ENCODE data around the gene TACR1.

TACR1 gene

GRCh38 chr2:75211266-75211770, 12.0 kb upstream of the TACR1 start:
- Mint-ChIP-seq H3K4me3 (no peak overlapping the region), H3K27ac (no peak overlapping the region), H3K27me3 (ENCODE audit: low read depth) (peaks cover 8% of the 10 kb centered on the region), H3K36me3 (ENCODE audit: low read depth) (no peaks in the 10 kb centered on the region), H3K9me3 (no peaks in the 10 kb centered on the region), H3K4me1 (ENCODE audit: low read depth) (peaks cover 3% of the 10 kb centered on the region)

- Mint-ChIP-seq H3K27ac (no peak overlapping the region), H3K36me3 (ENCODE audit: low read depth) (no peaks in the 10 kb centered on the region), H3K4me1 (ENCODE audit: low read depth) (peaks cover 3% of the 10 kb centered on the region), H3K27me3 (ENCODE audit: low read depth) (peaks cover 8% of the 10 kb centered on the region), H3K4me3 (no peak overlapping the region), H3K9me3 (no peaks in the 10 kb centered on the region)
These were observed 11.1 kb upstream of the TACR1 start for GRCh38 chr2:75210409-75210808.

GRCh38 chr2:75208738-75209137, 9.4 kb upstream of the TACR1 start:
- no peak overlapping the region for H3K4me3 Mint-ChIP-seq
- no peaks in the 10 kb centered on the region for H3K36me3 Mint-ChIP-seq (ENCODE audit: low read depth)
- no peaks in the 10 kb centered on the region for H3K9me3 Mint-ChIP-seq
- peaks cover 3% of the 10 kb centered on the region for H3K4me1 Mint-ChIP-seq (ENCODE audit: low read depth)
- peaks cover 13% of the 10 kb centered on the region for H3K27me3 Mint-ChIP-seq (ENCODE audit: low read depth)
- no peak overlapping the region for H3K27ac Mint-ChIP-seq

- H3K27ac Mint-ChIP-seq, result no peak overlapping the region
- peaks cover 27% of the 10 kb centered on the region for H3K27me3 Mint-ChIP-seq (ENCODE audit: low read depth)
- no peak overlapping the region for H3K4me3 Mint-ChIP-seq
- no peaks in the 10 kb centered on the region for H3K36me3 Mint-ChIP-seq (ENCODE audit: low read depth)
- no peaks in the 10 kb centered on the region for H3K4me1 Mint-ChIP-seq (ENCODE audit: low read depth)
- H3K9me3 Mint-ChIP-seq, result no peaks in the 10 kb centered on the region
These were observed 5.5 kb upstream of the TACR1 start for GRCh38 chr2:75204833-75205232.

GRCh38 chr2:75202359-75202758, 3.0 kb upstream of the TACR1 start:
- Mint-ChIP-seq H3K27ac (no peak overlapping the region), H3K36me3 (ENCODE audit: low read depth) (no peaks in the 10 kb centered on the region), H3K4me1 (ENCODE audit: low read depth) (no peaks in the 10 kb centered on the region), H3K9me3 (no peaks in the 10 kb centered on the region), H3K27me3 (ENCODE audit: low read depth) (peaks cover 52% of the 10 kb centered on the region), H3K4me3 (no peak overlapping the region)

GRCh38 chr2:75200140-75201096, 1.1 kb upstream of the TACR1 start:
- H3K27me3 Mint-ChIP-seq (ENCODE audit: low read depth), result peaks cover 68% of the 10 kb centered on the region
- H3K9me3 Mint-ChIP-seq, result no peaks in the 10 kb centered on the region
- no peak overlapping the region for H3K27ac Mint-ChIP-seq
- H3K36me3 Mint-ChIP-seq (ENCODE audit: low read depth), result no peaks in the 10 kb centered on the region
- no peak overlapping the region for H3K4me3 Mint-ChIP-seq
- H3K4me1 Mint-ChIP-seq (ENCODE audit: low read depth), result no peaks in the 10 kb centered on the region

GRCh38 chr2:75195076-75195691, 4.1 kb downstream of the TACR1 start:
- no peaks in the 10 kb centered on the region for H3K4me1 Mint-ChIP-seq (ENCODE audit: low read depth)
- no peaks in the 10 kb centered on the region for H3K9me3 Mint-ChIP-seq
- H3K27ac Mint-ChIP-seq, result no peak overlapping the region
- H3K36me3 Mint-ChIP-seq (ENCODE audit: low read depth), result no peaks in the 10 kb centered on the region
- H3K27me3 Mint-ChIP-seq (ENCODE audit: low read depth), result peaks cover 58% of the 10 kb centered on the region
- no peak overlapping the region for H3K4me3 Mint-ChIP-seq

- Mint-ChIP-seq H3K27ac (no peak overlapping the region), H3K9me3 (no peaks in the 10 kb centered on the region), H3K4me3 (no peak overlapping the region), H3K36me3 (ENCODE audit: low read depth) (no peaks in the 10 kb centered on the region), H3K27me3 (ENCODE audit: low read depth) (peaks cover 50% of the 10 kb centered on the region), H3K4me1 (ENCODE audit: low read depth) (no peaks in the 10 kb centered on the region)
These were observed 5.0 kb downstream of the TACR1 start for GRCh38 chr2:75194184-75194868.

- H3K27me3 Mint-ChIP-seq (ENCODE audit: low read depth), result peaks cover 32% of the 10 kb centered on the region
- no peaks in the 10 kb centered on the region for H3K4me1 Mint-ChIP-seq (ENCODE audit: low read depth)
- H3K27ac Mint-ChIP-seq, result no peak overlapping the region
- H3K9me3 Mint-ChIP-seq, result no peaks in the 10 kb centered on the region
- H3K36me3 Mint-ChIP-seq (ENCODE audit: low read depth), result no peaks in the 10 kb centered on the region
- H3K4me3 Mint-ChIP-seq, result no peak overlapping the region
These were observed 6.8 kb downstream of the TACR1 start for GRCh38 chr2:75192496-75192895.

GRCh38 chr2:75190271-75190990, 8.9 kb downstream of the TACR1 start:
- Mint-ChIP-seq H3K9me3 (no peaks in the 10 kb centered on the region), H3K4me3 (no peak overlapping the region), H3K4me1 (ENCODE audit: low read depth) (no peaks in the 10 kb centered on the region), H3K27ac (no peak overlapping the region), H3K36me3 (ENCODE audit: low read depth) (no peaks in the 10 kb centered on the region), H3K27me3 (ENCODE audit: low read depth) (peaks cover 18% of the 10 kb centered on the region)

GRCh38 chr2:75186821-75187220, 12.5 kb downstream of the TACR1 start:
- no peaks in the 10 kb centered on the region for H3K4me1 Mint-ChIP-seq (ENCODE audit: low read depth)
- no peak overlapping the region for H3K4me3 Mint-ChIP-seq
- peaks cover 3% of the 10 kb centered on the region for H3K27me3 Mint-ChIP-seq (ENCODE audit: low read depth)
- H3K36me3 Mint-ChIP-seq (ENCODE audit: low read depth), result no peaks in the 10 kb centered on the region
- H3K27ac Mint-ChIP-seq, result no peak overlapping the region
- no peaks in the 10 kb centered on the region for H3K9me3 Mint-ChIP-seq

- no peak overlapping the region for H3K4me3 Mint-ChIP-seq
- H3K27ac Mint-ChIP-seq, result no peak overlapping the region
- H3K9me3 Mint-ChIP-seq, result no peaks in the 10 kb centered on the region
- H3K36me3 Mint-ChIP-seq (ENCODE audit: low read depth), result no peaks in the 10 kb centered on the region
- H3K27me3 Mint-ChIP-seq (ENCODE audit: low read depth), result peaks cover 3% of the 10 kb centered on the region
- H3K4me1 Mint-ChIP-seq (ENCODE audit: low read depth), result no peaks in the 10 kb centered on the region
These were observed 16.7 kb downstream of the TACR1 start for GRCh38 chr2:75182606-75183005.

- no peak overlapping the region for H3K4me3 Mint-ChIP-seq
- H3K4me1 Mint-ChIP-seq (ENCODE audit: low read depth), result no peaks in the 10 kb centered on the region
- no peaks in the 10 kb centered on the region for H3K36me3 Mint-ChIP-seq (ENCODE audit: low read depth)
- no peaks in the 10 kb centered on the region for H3K9me3 Mint-ChIP-seq
- no peak overlapping the region for H3K27ac Mint-ChIP-seq
- H3K27me3 Mint-ChIP-seq (ENCODE audit: low read depth), result no peaks in the 10 kb centered on the region
These were observed 18.8 kb downstream of the TACR1 start for GRCh38 chr2:75180476-75180875.

- H3K4me3 Mint-ChIP-seq, result no peak overlapping the region
- no peaks in the 10 kb centered on the region for H3K27me3 Mint-ChIP-seq (ENCODE audit: low read depth)
These were observed 21.9 kb downstream of the TACR1 start for GRCh38 chr2:75177427-75177826.

More at GRCh38 chr2:75177427-75177826, 21.9 kb downstream of the TACR1 start:
- Mint-ChIP-seq H3K36me3 (ENCODE audit: low read depth) (no peaks in the 10 kb centered on the region), H3K4me1 (ENCODE audit: low read depth) (no peaks in the 10 kb centered on the region), H3K9me3 (no peaks in the 10 kb centered on the region), H3K27ac (no peak overlapping the region)

All from T-helper 1 cell treated with Interleukin-12 subunit alpha and Interleukin-12 subunit beta and Interleukin-4 antibody, amounts not matched to agents 30 μg/mL and 1 μg/mL, for 36 hours (primary cell).